LNCaP clone FGC (cell line): Measurements from ENCODE around the gene CSF3.

Experiments used
- DNase-seq: peaks from one replicate; pipeline ENCODE4 v3.0.0-alpha.2; 2011; ENCODE audit warnings: low read depth
- H3K4me3 ChIP-seq: 2 replicates; pipeline ENCODE4 v1.5.1; 2011; ENCODE audit warnings: mild to moderate bottlenecking, low read depth, low read length, control low read depth
- CTCF ChIP-seq: IDR thresholded peaks from 2 replicates; pipeline ENCODE4 v1.5.1; 2012; ENCODE audit warnings: mild to moderate bottlenecking; ENCODE audit not compliant: control insufficient read depth, insufficient read depth; ENCODE audit errors: extremely low read depth

CSF3 gene

GRCh38 chr17:40023590-40024292 lies 8.5 kb downstream of the CSF3 start:
- no peak for DNase-seq
- H3K4me3 ChIP-seq = no peak overlapping the region
- no peak for TF ChIP-seq CTCF

GRCh38 chr17:40024901-40025300 lies 9.7 kb downstream of the CSF3 start:
- no peak overlapping the region for H3K4me3 ChIP-seq
- no peak for TF ChIP-seq CTCF
- no peak for DNase-seq

GRCh38 chr17:40025559-40025958 lies 10.3 kb downstream of the CSF3 start:
- H3K4me3 ChIP-seq = no peak overlapping the region
- no peak for TF ChIP-seq CTCF
- no peak for DNase-seq

- TF ChIP-seq CTCF = no peak
- no peak overlapping the region for H3K4me3 ChIP-seq
- no peak for DNase-seq
Observed at GRCh38 chr17:40025991-40026815, 11.0 kb downstream of the CSF3 start.

GRCh38 chr17:40026816-40027613 lies 11.8 kb downstream of the CSF3 start:
- peak; percentile 33 for DNase-seq
- TF ChIP-seq CTCF = peak; percentile 88
- H3K4me3 ChIP-seq = no peak overlapping the region

- DNase-seq = no peak
- H3K4me3 ChIP-seq = no peak overlapping the region
- TF ChIP-seq CTCF = no peak
Observed at GRCh38 chr17:40027614-40028012, 12.4 kb downstream of the CSF3 start.
